ENCODE data around the gene CHRNA4. TPM values are rescaled to one million over a fixed set of nuclear protein-coding genes. Genes with fewer than 3 reads are reported as not detected.

CHRNA4 gene
- total and polyA plus RNA-seq, 2 of the 13 experiments (the other 11 are each of a cell fraction or from before 2014, with no cell fraction given) = not detected

DNA sequence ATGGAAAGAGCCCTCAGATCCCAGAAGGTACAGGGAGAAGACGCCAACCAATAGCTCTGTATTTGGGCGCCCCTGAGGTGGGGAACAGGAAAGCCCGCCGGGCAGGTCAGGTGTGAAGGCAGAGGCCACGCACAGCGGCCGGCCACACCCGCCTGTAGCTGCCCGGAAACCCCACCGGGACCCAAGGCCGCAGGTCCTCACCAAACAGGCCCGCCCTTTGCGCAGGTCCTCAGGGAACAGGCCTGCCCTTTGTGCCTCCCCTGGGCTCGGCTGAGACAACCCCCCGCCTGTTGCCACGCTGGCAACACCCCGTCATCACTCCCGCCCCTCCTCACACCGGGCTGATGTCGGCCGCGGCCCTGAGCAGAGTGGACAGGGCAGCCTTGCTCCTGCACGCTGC lies 44.9 kb upstream of the CHRNA4 start (continued):
- TF ChIP-seq, protein P1, sequence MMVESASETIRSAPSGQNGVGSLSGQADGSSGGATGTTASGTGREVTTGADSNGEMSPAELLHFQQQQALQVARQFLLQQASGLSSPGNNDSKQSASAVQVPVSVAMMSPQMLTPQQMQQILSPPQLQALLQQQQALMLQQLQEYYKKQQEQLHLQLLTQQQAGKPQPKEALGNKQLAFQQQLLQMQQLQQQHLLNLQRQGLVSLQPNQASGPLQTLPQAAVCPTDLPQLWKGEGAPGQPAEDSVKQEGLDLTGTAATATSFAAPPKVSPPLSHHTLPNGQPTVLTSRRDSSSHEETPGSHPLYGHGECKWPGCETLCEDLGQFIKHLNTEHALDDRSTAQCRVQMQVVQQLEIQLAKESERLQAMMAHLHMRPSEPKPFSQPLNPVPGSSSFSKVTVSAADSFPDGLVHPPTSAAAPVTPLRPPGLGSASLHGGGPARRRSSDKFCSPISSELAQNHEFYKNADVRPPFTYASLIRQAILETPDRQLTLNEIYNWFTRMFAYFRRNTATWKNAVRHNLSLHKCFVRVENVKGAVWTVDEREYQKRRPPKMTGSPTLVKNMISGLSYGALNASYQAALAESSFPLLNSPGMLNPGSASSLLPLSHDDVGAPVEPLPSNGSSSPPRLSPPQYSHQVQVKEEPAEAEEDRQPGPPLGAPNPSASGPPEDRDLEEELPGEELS (CRISPR knock-in tag; IDR thresholded peaks at IDR 0.05) = no peak
- TF ChIP-seq ZFP36L2 (CRISPR knock-in tag; IDR thresholded peaks at IDR 0.05) (no peak), ZBTB20 (CRISPR knock-in tag; IDR thresholded peaks at IDR 0.05; ENCODE audit: borderline replicate concordance, low read depth) (no peak), MYC (CRISPR knock-in tag; IDR thresholded peaks at IDR 0.05; ENCODE audit: borderline replicate concordance) (no peak), ZMYM4 (CRISPR knock-in tag; IDR thresholded peaks at IDR 0.05) (no peak), ZNF510 (CRISPR knock-in tag; IDR thresholded peaks at IDR 0.05; ENCODE audit: low read depth) (no peak), MAFG (CRISPR knock-in tag; IDR thresholded peaks at IDR 0.05) (no peak), NFIB (CRISPR knock-in tag; IDR thresholded peaks at IDR 0.05; ENCODE audit: borderline replicate concordance) (no peak), KDM1A (CRISPR knock-in tag; IDR thresholded peaks at IDR 0.05) (no peak), ZNF230 (CRISPR knock-in tag; IDR thresholded peaks at IDR 0.05) (no peak), HOXA5 (CRISPR knock-in tag; IDR thresholded peaks at IDR 0.05) (no peak), JUND (CRISPR knock-in tag; IDR thresholded peaks at IDR 0.05) (no peak), SCMH1 (CRISPR knock-in tag; IDR thresholded peaks at IDR 0.05; ENCODE audit: borderline replicate concordance) (no peak), GPN1 (CRISPR knock-in tag; IDR thresholded peaks at IDR 0.05; ENCODE audit: borderline replicate concordance) (no peak), CENPX (CRISPR knock-in tag; IDR thresholded peaks at IDR 0.05) (no peak), DMAP1 (CRISPR knock-in tag; IDR thresholded peaks at IDR 0.05) (peak; percentile 64; the same call in 1 of the 2 replicates)
- TF ChIP-seq, protein P2, sequence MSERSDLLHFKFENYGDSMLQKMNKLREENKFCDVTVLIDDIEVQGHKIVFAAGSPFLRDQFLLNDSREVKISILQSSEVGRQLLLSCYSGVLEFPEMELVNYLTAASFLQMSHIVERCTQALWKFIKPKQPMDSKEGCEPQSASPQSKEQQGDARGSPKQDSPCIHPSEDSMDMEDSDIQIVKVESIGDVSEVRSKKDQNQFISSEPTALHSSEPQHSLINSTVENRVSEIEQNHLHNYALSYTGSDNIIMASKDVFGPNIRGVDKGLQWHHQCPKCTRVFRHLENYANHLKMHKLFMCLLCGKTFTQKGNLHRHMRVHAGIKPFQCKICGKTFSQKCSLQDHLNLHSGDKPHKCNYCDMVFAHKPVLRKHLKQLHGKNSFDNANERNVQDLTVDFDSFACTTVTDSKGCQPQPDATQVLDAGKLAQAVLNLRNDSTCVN (CRISPR knock-in tag; IDR thresholded peaks at IDR 0.05; ENCODE audit: borderline replicate concordance) = no peak
- TF ChIP-seq, protein P3, sequence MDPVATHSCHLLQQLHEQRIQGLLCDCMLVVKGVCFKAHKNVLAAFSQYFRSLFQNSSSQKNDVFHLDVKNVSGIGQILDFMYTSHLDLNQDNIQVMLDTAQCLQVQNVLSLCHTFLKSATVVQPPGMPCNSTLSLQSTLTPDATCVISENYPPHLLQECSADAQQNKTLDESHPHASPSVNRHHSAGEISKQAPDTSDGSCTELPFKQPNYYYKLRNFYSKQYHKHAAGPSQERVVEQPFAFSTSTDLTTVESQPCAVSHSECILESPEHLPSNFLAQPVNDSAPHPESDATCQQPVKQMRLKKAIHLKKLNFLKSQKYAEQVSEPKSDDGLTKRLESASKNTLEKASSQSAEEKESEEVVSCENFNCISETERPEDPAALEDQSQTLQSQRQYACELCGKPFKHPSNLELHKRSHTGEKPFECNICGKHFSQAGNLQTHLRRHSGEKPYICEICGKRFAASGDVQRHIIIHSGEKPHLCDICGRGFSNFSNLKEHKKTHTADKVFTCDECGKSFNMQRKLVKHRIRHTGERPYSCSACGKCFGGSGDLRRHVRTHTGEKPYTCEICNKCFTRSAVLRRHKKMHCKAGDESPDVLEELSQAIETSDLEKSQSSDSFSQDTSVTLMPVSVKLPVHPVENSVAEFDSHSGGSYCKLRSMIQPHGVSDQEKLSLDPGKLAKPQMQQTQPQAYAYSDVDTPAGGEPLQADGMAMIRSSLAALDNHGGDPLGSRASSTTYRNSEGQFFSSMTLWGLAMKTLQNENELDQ (CRISPR knock-in tag; IDR thresholded peaks at IDR 0.05; ENCODE audit: borderline replicate concordance) = no peak
- TF ChIP-seq, protein P4, sequence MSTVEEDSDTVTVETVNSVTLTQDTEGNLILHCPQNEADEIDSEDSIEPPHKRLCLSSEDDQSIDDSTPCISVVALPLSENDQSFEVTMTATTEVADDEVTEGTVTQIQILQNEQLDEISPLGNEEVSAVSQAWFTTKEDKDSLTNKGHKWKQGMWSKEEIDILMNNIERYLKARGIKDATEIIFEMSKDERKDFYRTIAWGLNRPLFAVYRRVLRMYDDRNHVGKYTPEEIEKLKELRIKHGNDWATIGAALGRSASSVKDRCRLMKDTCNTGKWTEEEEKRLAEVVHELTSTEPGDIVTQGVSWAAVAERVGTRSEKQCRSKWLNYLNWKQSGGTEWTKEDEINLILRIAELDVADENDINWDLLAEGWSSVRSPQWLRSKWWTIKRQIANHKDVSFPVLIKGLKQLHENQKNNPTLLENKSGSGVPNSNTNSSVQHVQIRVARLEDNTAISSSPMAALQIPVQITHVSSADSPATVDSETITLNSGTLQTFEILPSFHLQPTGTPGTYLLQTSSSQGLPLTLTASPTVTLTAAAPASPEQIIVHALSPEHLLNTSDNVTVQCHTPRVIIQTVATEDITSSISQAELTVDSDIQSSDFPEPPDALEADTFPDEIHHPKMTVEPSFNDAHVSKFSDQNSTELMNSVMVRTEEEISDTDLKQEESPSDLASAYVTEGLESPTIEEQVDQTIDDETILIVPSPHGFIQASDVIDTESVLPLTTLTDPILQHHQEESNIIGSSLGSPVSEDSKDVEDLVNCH (CRISPR knock-in tag; IDR thresholded peaks at IDR 0.05) = no peak
- TF ChIP-seq, protein P5, sequence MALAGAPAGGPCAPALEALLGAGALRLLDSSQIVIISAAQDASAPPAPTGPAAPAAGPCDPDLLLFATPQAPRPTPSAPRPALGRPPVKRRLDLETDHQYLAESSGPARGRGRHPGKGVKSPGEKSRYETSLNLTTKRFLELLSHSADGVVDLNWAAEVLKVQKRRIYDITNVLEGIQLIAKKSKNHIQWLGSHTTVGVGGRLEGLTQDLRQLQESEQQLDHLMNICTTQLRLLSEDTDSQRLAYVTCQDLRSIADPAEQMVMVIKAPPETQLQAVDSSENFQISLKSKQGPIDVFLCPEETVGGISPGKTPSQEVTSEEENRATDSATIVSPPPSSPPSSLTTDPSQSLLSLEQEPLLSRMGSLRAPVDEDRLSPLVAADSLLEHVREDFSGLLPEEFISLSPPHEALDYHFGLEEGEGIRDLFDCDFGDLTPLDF (CRISPR knock-in tag; IDR thresholded peaks at IDR 0.05) = no peak
- TF ChIP-seq, protein P6, sequence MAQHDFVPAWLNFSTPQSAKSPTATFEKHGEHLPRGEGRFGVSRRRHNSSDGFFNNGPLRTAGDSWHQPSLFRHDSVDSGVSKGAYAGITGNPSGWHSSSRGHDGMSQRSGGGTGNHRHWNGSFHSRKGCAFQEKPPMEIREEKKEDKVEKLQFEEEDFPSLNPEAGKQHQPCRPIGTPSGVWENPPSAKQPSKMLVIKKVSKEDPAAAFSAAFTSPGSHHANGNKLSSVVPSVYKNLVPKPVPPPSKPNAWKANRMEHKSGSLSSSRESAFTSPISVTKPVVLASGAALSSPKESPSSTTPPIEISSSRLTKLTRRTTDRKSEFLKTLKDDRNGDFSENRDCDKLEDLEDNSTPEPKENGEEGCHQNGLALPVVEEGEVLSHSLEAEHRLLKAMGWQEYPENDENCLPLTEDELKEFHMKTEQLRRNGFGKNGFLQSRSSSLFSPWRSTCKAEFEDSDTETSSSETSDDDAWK (CRISPR knock-in tag; IDR thresholded peaks at IDR 0.05) = no peak
